Osteocyte (in vitro differentiated cells): ENCODE measurements around the gene ERFL. TPM values are rescaled to one million over a fixed set of nuclear protein-coding genes. Genes with fewer than 3 reads are reported as not detected.

Experiments used
- DNase-seq: peaks from one replicate; pipeline ENCODE4 v3.0.0; 2021; ENCODE audit warnings: mixed read lengths; ENCODE audit not compliant: unreplicated experiment; ENCODE audit errors: extremely low spot score
- H3K27ac Mint-ChIP-seq: one replicate; pipeline ENCODE4 v1.8.0; 2021; ENCODE audit warnings: mild to moderate bottlenecking, mixed read lengths; ENCODE audit not compliant: unreplicated experiment
- H3K27me3 Mint-ChIP-seq: one replicate; pipeline ENCODE4 v1.8.0; 2021; ENCODE audit warnings: mixed read lengths; ENCODE audit not compliant: unreplicated experiment
- H3K36me3 Mint-ChIP-seq: one replicate; pipeline ENCODE4 v1.8.0; 2021; ENCODE audit warnings: mixed read lengths; ENCODE audit not compliant: unreplicated experiment
- H3K4me1 Mint-ChIP-seq: one replicate; pipeline ENCODE4 v1.8.0; 2021; ENCODE audit warnings: mixed read lengths; ENCODE audit not compliant: unreplicated experiment
- H3K4me3 Mint-ChIP-seq: one replicate; pipeline ENCODE4 v1.8.0; 2021; ENCODE audit warnings: mild to moderate bottlenecking, moderate library complexity, mixed read lengths; ENCODE audit not compliant: unreplicated experiment
- H3K9me3 Mint-ChIP-seq: one replicate; pipeline ENCODE4 v1.8.0; 2021; ENCODE audit warnings: mixed read lengths; ENCODE audit not compliant: unreplicated experiment
- total RNA-seq: library from RNA; stranded (reverse); gene quantifications from 2 replicates; pipeline ENCODE4 v1.2.1, GENCODE V29; 2021
- TF ChIP-seq, protein P1 (sequence below): fragments of 200-600 bp; sonication (generic); IDR thresholded peaks from 2 replicates; pipeline ENCODE4 v1.5.0; 2021; ENCODE audit warnings: antibody characterized with exemption, mild to moderate bottlenecking, moderate library complexity

ERFL gene
- total RNA-seq, 1 donor from 2014 or later: 0.38 TPM

GRCh38 chr19:41926028-41926762 lies 2.1 kb downstream of the ERFL start:
- Mint-ChIP-seq H3K27ac (no peak overlapping the region), H3K36me3 (no peaks in the 10 kb centered on the region), H3K4me1 (peaks cover 10% of the 10 kb centered on the region), H3K4me3 (no peak overlapping the region), H3K27me3 (peaks cover 36% of the 10 kb centered on the region), H3K9me3 (no peaks in the 10 kb centered on the region)
- TF ChIP-seq, protein P1, sequence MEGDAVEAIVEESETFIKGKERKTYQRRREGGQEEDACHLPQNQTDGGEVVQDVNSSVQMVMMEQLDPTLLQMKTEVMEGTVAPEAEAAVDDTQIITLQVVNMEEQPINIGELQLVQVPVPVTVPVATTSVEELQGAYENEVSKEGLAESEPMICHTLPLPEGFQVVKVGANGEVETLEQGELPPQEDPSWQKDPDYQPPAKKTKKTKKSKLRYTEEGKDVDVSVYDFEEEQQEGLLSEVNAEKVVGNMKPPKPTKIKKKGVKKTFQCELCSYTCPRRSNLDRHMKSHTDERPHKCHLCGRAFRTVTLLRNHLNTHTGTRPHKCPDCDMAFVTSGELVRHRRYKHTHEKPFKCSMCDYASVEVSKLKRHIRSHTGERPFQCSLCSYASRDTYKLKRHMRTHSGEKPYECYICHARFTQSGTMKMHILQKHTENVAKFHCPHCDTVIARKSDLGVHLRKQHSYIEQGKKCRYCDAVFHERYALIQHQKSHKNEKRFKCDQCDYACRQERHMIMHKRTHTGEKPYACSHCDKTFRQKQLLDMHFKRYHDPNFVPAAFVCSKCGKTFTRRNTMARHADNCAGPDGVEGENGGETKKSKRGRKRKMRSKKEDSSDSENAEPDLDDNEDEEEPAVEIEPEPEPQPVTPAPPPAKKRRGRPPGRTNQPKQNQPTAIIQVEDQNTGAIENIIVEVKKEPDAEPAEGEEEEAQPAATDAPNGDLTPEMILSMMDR: no peak
- DNase-seq: no peak

GRCh38 chr19:41925208-41926003 lies 2.8 kb downstream of the ERFL start:
- Mint-ChIP-seq H3K9me3 (no peaks in the 10 kb centered on the region), H3K4me3 (no peak overlapping the region), H3K27me3 (peaks cover 30% of the 10 kb centered on the region), H3K36me3 (no peaks in the 10 kb centered on the region), H3K27ac (no peak overlapping the region), H3K4me1 (peaks cover 9% of the 10 kb centered on the region)
- TF ChIP-seq, protein P1: no peak
- DNase-seq: no peak

GRCh38 chr19:41924151-41925145 lies 3.8 kb downstream of the ERFL start:
- no peak for DNase-seq
- TF ChIP-seq, protein P1: no peak
- Mint-ChIP-seq H3K36me3 (no peaks in the 10 kb centered on the region), H3K27ac (no peak overlapping the region), H3K9me3 (no peaks in the 10 kb centered on the region), H3K4me1 (peaks cover 9% of the 10 kb centered on the region), H3K27me3 (peaks cover 22% of the 10 kb centered on the region), H3K4me3 (no peak overlapping the region)

DNA sequence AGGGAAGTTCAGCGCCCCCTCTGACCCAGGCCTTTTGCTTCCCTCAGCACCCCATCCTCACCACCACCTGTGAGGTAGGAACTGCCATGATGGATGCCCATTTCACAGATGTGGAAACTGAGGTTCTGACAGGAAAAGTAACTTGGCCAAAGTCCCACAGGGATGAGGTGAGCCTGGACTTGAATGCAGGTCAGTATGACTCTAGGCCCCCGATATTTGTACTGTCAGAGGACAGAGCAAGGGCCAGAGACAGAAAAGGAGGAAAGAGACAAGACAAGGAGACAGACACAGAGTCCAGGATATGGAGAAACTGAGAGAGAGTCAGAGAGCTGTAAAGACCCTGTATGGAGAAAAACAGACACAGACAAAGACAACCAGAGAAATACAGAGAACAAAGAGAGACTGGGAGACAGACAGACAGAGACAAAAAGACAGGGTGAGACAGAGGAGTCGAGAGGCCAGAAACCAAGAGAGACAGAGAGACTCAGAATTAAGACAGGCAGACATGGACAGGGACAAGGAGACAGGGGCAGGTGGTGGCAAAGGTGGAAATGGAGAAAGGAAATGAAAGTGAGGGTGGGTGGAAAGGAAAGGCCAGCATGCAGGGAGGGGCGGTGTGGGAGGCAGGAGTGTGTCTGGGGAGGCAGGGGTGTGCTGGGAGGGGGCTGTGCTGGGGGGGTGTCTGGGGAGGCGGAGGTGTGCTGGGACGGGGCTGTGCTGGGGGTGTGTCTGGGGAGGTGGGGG lies 5.0 kb downstream of the ERFL start:
- Mint-ChIP-seq H3K4me3 (no peak overlapping the region), H3K27me3 (peaks cover 14% of the 10 kb centered on the region), H3K9me3 (no peaks in the 10 kb centered on the region), H3K4me1 (peaks cover 2% of the 10 kb centered on the region), H3K36me3 (no peaks in the 10 kb centered on the region), H3K27ac (no peak overlapping the region)
- TF ChIP-seq, protein P1: no peak
- no peak for DNase-seq
